Upper lobe of left lung (tissue), 6 donors: Measurements from ENCODE around the gene TMEM132E. TPM values are rescaled to one million over a fixed set of nuclear protein-coding genes. Genes with fewer than 3 reads are reported as not detected.
A peak's percentile ranks its signal among the peaks of the same experiment; 100 is the strongest.

ENCODE experiments used
- ATAC-seq, 2 donors: fragments of 200-7000 bp; cut with Tn5 transposase; one replicate each; pipeline ENCODE4 v1.9.1; 2022; ENCODE audit warnings: mild to moderate bottlenecking in 2 of 2, moderate library complexity in 2 of 2; ENCODE audit not compliant: low FRiP score in 2 of 2
- DNase-seq, 2 donors: peaks; one replicate each; pipeline ENCODE4 v3.0.0-alpha.2; 2019 to 2020
- H3K27ac ChIP-seq, 4 donors: fragments of 200-600 bp; sonication (generic); one replicate each; pipeline ENCODE4 v1.5.1; 2016 to 2019
- H3K27me3 ChIP-seq, 4 donors: fragments of 200-600 bp; sonication (generic); one replicate each; pipeline ENCODE4 v1.5.1; 2017 to 2019
- H3K36me3 ChIP-seq, 4 donors: fragments of 200-600 bp; sonication (generic); one replicate each; pipeline ENCODE4 v1.5.1; 2016 to 2019
- H3K4me1 ChIP-seq, 4 donors: fragments of 200-600 bp; sonication (generic); one replicate each; pipeline ENCODE4 v1.5.1; 2018 to 2019
- H3K4me3 ChIP-seq, 4 donors: fragments of 200-600 bp; sonication (generic); one replicate each; pipeline ENCODE4 v1.5.1; 2017 to 2019; ENCODE audit warnings: mild to moderate bottlenecking in 2 of 4, moderate library complexity in 1 of 4
- H3K9me3 ChIP-seq, 4 donors: fragments of 200-600 bp; sonication (generic); one replicate each; pipeline ENCODE4 v1.5.1; 2018 to 2019
- CTCF ChIP-seq, 6 experiments: fragments of 450-650 bp in 4 of 6; fragments of 200-600 bp in 2 of 6; sonication (generic) in 2 of 6; IDR thresholded peaks; one replicate each; pipeline ENCODE4 v1.5.1; 2016 to 2019; ENCODE audit warnings: antibody characterized with exemption in 6 of 6
- EP300 ChIP-seq, 4 donors: sonication (generic); formaldehyde crosslinking; IDR thresholded peaks; one replicate each; pipeline ENCODE4 v1.5.1; 2017; ENCODE audit warnings: antibody characterized with exemption in 4 of 4, control low read depth in 2 of 4
- POLR2A ChIP-seq, 4 donors: fragments of 450-650 bp; IDR thresholded peaks; one replicate each; pipeline ENCODE4 v1.5.1; 2016 to 2017; ENCODE audit warnings: antibody characterized with exemption in 4 of 4, mild to moderate bottlenecking in 2 of 4
- POLR2AphosphoS5 ChIP-seq, 2 donors: sonication (generic); formaldehyde crosslinking; IDR thresholded peaks; one replicate each; pipeline ENCODE4 v1.5.1; 2017; ENCODE audit warnings: antibody characterized with exemption in 2 of 2
- WGBS, 2 donors: methylation state at CpG; one replicate each; pipeline ENCODE4 v1.1.5; 2017 to 2018; 5-methylcytosine and 5-hydroxymethylcytosine counted together
- total RNA-seq, 6 donors: library from RNA; depleted of rRNA in 4 of 6; stranded (reverse); fragments of >200 nt in 4 of 6; gene quantifications; one replicate each; pipeline versions ENCODE4 v1.1.0 to v1.2.1, GENCODE V29; 2016 to 2021
- donor health status: DM: no; HTN: no; CAD: no; lungs with moderate emphysema.
- donor health status: DM: no; HTN: yes; CAD: no; lungs with severe emphysema.

Gene TMEM132E
- total RNA-seq, 6 donors from 2014 or later: 0.06 to 0.17 TPM; not detected in 4

GRCh38 chr17:34637548-34638525, 58.5 kb downstream of the TMEM132E start:
- DNase-seq (peak; percentile 68 to 89), ATAC-seq (peak; percentile 78 to 88)
- Histone ChIP-seq H3K27ac (no peak overlapping the region), H3K36me3 (no peaks in the 10 kb centered on the region), H3K4me3 (peak overlapping the region in 3 of 4 donors; percentile 28 to 46 (median 44)), H3K27me3 (peaks cover 0 to 12% (median 5%) of the 10 kb centered on the region in 4 donors), H3K4me1 (peaks cover 7 to 13% (median 8%) of the 10 kb centered on the region in 4 donors), H3K9me3 (no peaks in the 10 kb centered on the region)
- TF ChIP-seq CTCF (IDR thresholded peaks at IDR 0.05): peak; percentile 61 to 86 (median 79)
- TF ChIP-seq POLR2A (IDR thresholded peaks at IDR 0.05): no peak
- 0 to 28% methylated on average over 5 to 21 of the region's 73 CpGs for WGBS, 2 donors

DNA sequence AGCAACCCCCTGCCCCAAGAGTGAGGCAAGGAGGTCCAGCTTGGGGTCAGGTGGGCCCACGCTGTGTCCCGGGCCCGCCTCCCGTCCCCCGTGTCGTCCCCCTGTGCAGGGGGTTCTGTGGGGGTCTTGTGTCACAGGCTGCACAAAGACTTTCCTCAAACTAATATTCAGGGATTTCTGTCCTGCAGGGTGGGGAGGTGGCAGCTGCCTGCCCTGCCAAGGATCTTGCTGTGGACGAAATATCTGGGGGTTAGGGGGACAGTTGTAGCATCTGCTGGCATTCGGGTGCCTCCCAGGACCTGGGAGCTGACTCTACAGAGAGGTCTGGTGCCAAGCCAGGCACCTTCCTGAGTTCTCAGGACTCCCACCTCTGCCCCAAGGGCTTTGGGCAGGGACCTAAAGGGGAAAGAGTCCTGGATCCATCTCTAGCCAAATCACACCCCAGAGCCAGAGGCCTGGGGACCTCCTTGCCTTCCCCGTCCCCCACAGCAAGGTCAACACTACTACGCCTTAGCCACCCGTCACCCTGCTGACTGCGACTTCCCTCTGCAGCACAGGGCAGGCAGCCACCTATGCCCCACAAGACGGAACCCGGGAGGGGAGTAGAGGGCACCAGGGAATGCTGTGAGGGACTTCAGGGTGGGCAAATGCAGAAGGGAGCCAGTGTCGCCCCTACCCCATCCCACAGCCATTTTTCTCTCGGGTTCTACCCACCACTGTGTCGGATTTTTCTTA, 59.3 kb downstream of the TMEM132E start:
- TF ChIP-seq POLR2A (IDR thresholded peaks at IDR 0.05) (no peak), POLR2AphosphoS5 (IDR thresholded peaks at IDR 0.05) (no peak), CTCF (IDR thresholded peaks at IDR 0.05) (peak in 1 of 6 experiments; percentile 11)
- H3K4me3 ChIP-seq: no peak overlapping the region
- no peaks in the 10 kb centered on the region for H3K36me3 ChIP-seq
- peaks cover 7 to 13% (median 8%) of the 10 kb centered on the region in 4 donors for H3K4me1 ChIP-seq
- no peak for DNase-seq
- no peak for ATAC-seq
- 42 to 71% methylated on average over 10 to 17 of the region's 17 CpGs for WGBS, 2 donors
- peaks cover 0 to 12% (median 5%) of the 10 kb centered on the region in 4 donors for H3K27me3 ChIP-seq
- no peaks in the 10 kb centered on the region for H3K9me3 ChIP-seq
- no peak overlapping the region for H3K27ac ChIP-seq

DNA sequence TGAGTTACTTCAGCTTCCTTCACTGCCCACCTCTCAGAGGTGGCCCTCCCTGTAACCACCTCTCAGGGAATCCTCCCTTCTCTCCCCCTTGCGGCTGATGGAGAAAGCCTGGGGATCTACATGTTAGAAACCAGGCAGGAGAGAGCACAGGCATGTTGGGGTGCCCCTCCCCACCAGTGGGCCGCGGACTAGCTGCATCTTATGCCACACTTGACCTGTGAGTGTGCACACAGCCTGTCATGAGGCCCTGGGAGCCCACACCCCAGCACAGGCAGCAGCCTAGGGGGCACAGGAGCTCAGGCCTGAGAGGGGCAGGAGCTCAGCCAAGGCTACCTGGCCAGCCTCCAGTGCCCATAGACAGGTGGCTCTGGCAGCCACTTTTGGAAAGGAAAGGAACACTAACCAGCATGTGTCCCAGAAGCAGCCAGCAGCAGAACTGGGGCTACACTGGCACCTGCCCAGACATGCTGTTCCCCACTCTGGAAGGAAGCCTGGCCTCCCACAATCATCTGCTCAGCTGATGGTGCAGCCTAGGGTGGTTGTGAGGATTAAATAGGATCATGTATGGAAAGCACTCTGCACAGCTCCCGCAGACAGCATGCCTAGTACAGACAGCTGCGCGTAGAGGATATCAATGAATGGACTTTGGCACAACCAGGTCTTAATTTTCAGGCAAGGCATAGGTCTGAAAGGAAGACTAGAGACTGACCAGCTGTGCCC, 60.5 kb downstream of the TMEM132E start:
- TF ChIP-seq CTCF (IDR thresholded peaks at IDR 0.05) (no peak), EP300 (IDR thresholded peaks at IDR 0.05) (no peak), POLR2AphosphoS5 (IDR thresholded peaks at IDR 0.05) (no peak), POLR2A (IDR thresholded peaks at IDR 0.05) (no peak)
- no peaks in the 10 kb centered on the region for H3K36me3 ChIP-seq
- H3K4me1 ChIP-seq: peaks cover 7 to 13% (median 8%) of the 10 kb centered on the region in 4 donors
- no peak overlapping the region for H3K4me3 ChIP-seq
- H3K27me3 ChIP-seq: peaks cover 0 to 12% (median 5%) of the 10 kb centered on the region in 4 donors
- H3K27ac ChIP-seq: no peak overlapping the region
- DNase-seq (peak in 1 of 2 donors; percentile 37), ATAC-seq (no peak)
- no peaks in the 10 kb centered on the region for H3K9me3 ChIP-seq
- 63 to 100% methylated on average over 3 to 6 of the region's 6 CpGs for WGBS, 2 donors

DNA sequence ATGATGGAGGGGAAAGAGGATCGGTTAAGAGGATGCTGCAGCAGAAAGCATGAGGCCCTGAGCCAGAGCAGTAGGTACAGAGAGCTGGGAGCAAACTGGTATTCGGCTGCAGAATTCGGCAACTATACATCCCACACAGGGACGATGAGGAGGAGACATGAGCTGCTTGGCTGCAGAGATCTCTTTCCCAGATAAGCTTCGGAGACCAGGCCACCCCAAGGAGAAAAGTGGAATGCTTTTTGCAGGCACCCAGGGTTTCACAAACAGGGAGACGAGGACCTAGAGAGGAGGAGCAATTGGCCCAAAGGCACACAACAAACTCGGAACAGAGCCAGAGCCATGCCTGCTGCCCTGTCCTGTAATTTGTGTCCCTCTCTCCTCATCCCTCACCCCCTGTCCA, 62.0 kb downstream of the TMEM132E start:
- 58 to 65% methylated on average over 7 of the region's 7 CpGs for WGBS, 2 donors
- H3K36me3 ChIP-seq: no peaks in the 10 kb centered on the region
- ATAC-seq (no peak), DNase-seq (no peak)
- H3K27ac ChIP-seq: no peak overlapping the region
- TF ChIP-seq CTCF (IDR thresholded peaks at IDR 0.05): no peak
- TF ChIP-seq POLR2AphosphoS5 (IDR thresholded peaks at IDR 0.05): no peak
- TF ChIP-seq POLR2A (IDR thresholded peaks at IDR 0.05): no peak
- TF ChIP-seq EP300 (IDR thresholded peaks at IDR 0.05): no peak
- H3K27me3 ChIP-seq: peaks cover 0 to 12% (median 5%) of the 10 kb centered on the region in 4 donors
- H3K4me1 ChIP-seq: peaks cover 7 to 13% (median 8%) of the 10 kb centered on the region in 4 donors
- no peaks in the 10 kb centered on the region for H3K9me3 ChIP-seq
- no peak overlapping the region for H3K4me3 ChIP-seq
